HAP-1 (cell line): ENCODE data around the gene GFRA3.
A peak's percentile ranks its signal among the peaks of the same experiment; 100 is the strongest.
"Not testable (repeated sequence)": the region's sequence is repeated elsewhere in the genome, so short reads cannot be mapped to it uniquely, and the experiment has no call there.

Experiments
- DNase-seq, 2 experiments: peaks; one replicate each; pipeline ENCODE4 v3.0.0-alpha.2; 2016 to 2020; ENCODE audit warnings: low spot score in 2 of 2
- H3K27me3 ChIP-seq: fragments of 250-450 bp; sonication (Bioruptor Pico); 2 replicates; pipeline ENCODE4 v1.5.1; 2020; ENCODE audit warnings: low read depth, mild to moderate bottlenecking, moderate library complexity
- H3K36me3 ChIP-seq: fragments of 250-450 bp; sonication (Bioruptor Pico); replicated peaks from 2 replicates; pipeline ENCODE4 v1.5.1; 2020; ENCODE audit warnings: mild to moderate bottlenecking
- H3K4me1 ChIP-seq: fragments of 250-450 bp; sonication (Bioruptor Pico); 2 replicates; pipeline ENCODE4 v1.5.1; 2020; ENCODE audit warnings: mild to moderate bottlenecking
- H3K4me3 ChIP-seq: fragments of 250-450 bp; sonication (Bioruptor Pico); 2 replicates; pipeline ENCODE4 v1.5.1; 2020; ENCODE audit warnings: mild to moderate bottlenecking, moderate library complexity
- H3K9me3 ChIP-seq: fragments of 250-450 bp; sonication (Bioruptor Pico); 2 replicates; pipeline ENCODE4 v1.5.1; 2020; ENCODE audit warnings: mild to moderate bottlenecking, moderate library complexity
- in situ Hi-C: fragments of 300-500 bp; cut with MboI; formaldehyde crosslinking; loops from 3 replicates; pipeline ENCODE4 v1.14.3; 2020; ENCODE audit warnings: low sequenced_read_pairs, inconsistent platforms, mixed read lengths

The GFRA3 gene

GRCh38 chr5:138272681-138273080 is 1.7 kb downstream of the GFRA3 start:
- Histone ChIP-seq H3K27me3 (no peaks in the 10 kb centered on the region), H3K9me3 (no peaks in the 10 kb centered on the region), H3K36me3 (no peaks in the 10 kb centered on the region), H3K4me3 (no peak overlapping the region), H3K4me1 (no peaks in the 10 kb centered on the region)
- in situ Hi-C loops: no loop called here
- no peak for DNase-seq

- Histone ChIP-seq H3K36me3 (no peaks in the 10 kb centered on the region), H3K4me1 (no peaks in the 10 kb centered on the region), H3K4me3 (no peak overlapping the region), H3K9me3 (no peaks in the 10 kb centered on the region), H3K27me3 (no peaks in the 10 kb centered on the region)
- in situ Hi-C loops: no loop called here
- no peak for DNase-seq
These were observed 3.1 kb downstream of the GFRA3 start for GRCh38 chr5:138271281-138271680.

- Histone ChIP-seq H3K4me1 (no peaks in the 10 kb centered on the region), H3K27me3 (no peaks in the 10 kb centered on the region), H3K4me3 (no peak overlapping the region), H3K9me3 (no peaks in the 10 kb centered on the region), H3K36me3 (no peaks in the 10 kb centered on the region)
- DNase-seq: no peak
- in situ Hi-C loops: no loop called here
These were observed 10.2 kb downstream of the GFRA3 start for GRCh38 chr5:138264183-138264582.

GRCh38 chr5:138263581-138263980 is 10.8 kb downstream of the GFRA3 start:
- Histone ChIP-seq H3K4me1 (no peaks in the 10 kb centered on the region), H3K27me3 (no peaks in the 10 kb centered on the region), H3K36me3 (no peaks in the 10 kb centered on the region), H3K9me3 (no peaks in the 10 kb centered on the region), H3K4me3 (no peak overlapping the region)
- in situ Hi-C loops: no loop called here
- DNase-seq: no peak

GRCh38 chr5:138258704-138259292 is 15.6 kb downstream of the GFRA3 start:
- Histone ChIP-seq H3K27me3 (no peaks in the 10 kb centered on the region), H3K36me3 (no peaks in the 10 kb centered on the region), H3K4me1 (no peaks in the 10 kb centered on the region), H3K4me3 (no peak overlapping the region), H3K9me3 (no peaks in the 10 kb centered on the region)
- in situ Hi-C loops: no loop called here
- no peak for DNase-seq

- no peaks in the 10 kb centered on the region for H3K9me3 ChIP-seq
- no peak for DNase-seq
- no peaks in the 10 kb centered on the region for H3K36me3 ChIP-seq
- no peaks in the 10 kb centered on the region for H3K4me1 ChIP-seq
- no peak overlapping the region for H3K4me3 ChIP-seq
- in situ Hi-C loops: no loop called here
- no peaks in the 10 kb centered on the region for H3K27me3 ChIP-seq
These were observed 16.8 kb downstream of the GFRA3 start for GRCh38 chr5:138257583-138257982.

- Histone ChIP-seq H3K4me1 (no peaks in the 10 kb centered on the region), H3K9me3 (no peaks in the 10 kb centered on the region), H3K4me3 (no peak overlapping the region), H3K27me3 (no peaks in the 10 kb centered on the region), H3K36me3 (no peaks in the 10 kb centered on the region)
- DNase-seq: no peak
- in situ Hi-C loops: no loop called here
These were observed 21.5 kb downstream of the GFRA3 start for GRCh38 chr5:138252944-138253343.

GRCh38 chr5:138247800-138248199 is 26.6 kb downstream of the GFRA3 start:
- in situ Hi-C loops, H3K36me3 ChIP-seq, H3K9me3 ChIP-seq: not testable (repeated sequence)

GRCh38 chr5:138246822-138247221 is 27.6 kb downstream of the GFRA3 start:
- DNase-seq: no peak
- Histone ChIP-seq H3K4me3 (no peak overlapping the region), H3K9me3 (no peaks in the 10 kb centered on the region), H3K36me3 (no peaks in the 10 kb centered on the region), H3K4me1 (peaks cover 3% of the 10 kb centered on the region; the same call in 1 of the 2 replicates), H3K27me3 (no peaks in the 10 kb centered on the region)
- in situ Hi-C loops: no loop called here

More at GRCh38 chr5:138247800-138248199, 26.6 kb downstream of the GFRA3 start:
- H3K4me3 ChIP-seq, DNase-seq, H3K4me1 ChIP-seq, H3K27me3 ChIP-seq: not testable (repeated sequence)

- peaks cover 6% of the 10 kb centered on the region; the same call in 1 of the 2 replicates for H3K4me1 ChIP-seq
- H3K27me3 ChIP-seq: no peaks in the 10 kb centered on the region
- no peak overlapping the region for H3K4me3 ChIP-seq
- no peaks in the 10 kb centered on the region for H3K36me3 ChIP-seq
- no peaks in the 10 kb centered on the region for H3K9me3 ChIP-seq
- in situ Hi-C loops: no loop called here
- DNase-seq: no peak
These were observed 28.1 kb downstream of the GFRA3 start for GRCh38 chr5:138246334-138246733.

- H3K36me3 ChIP-seq: no peaks in the 10 kb centered on the region
- in situ Hi-C loops: no loop called here
- H3K27me3 ChIP-seq: no peaks in the 10 kb centered on the region
- H3K4me3 ChIP-seq: no peak overlapping the region
- peaks cover 7% of the 10 kb centered on the region; the same call in 1 of the 2 replicates for H3K4me1 ChIP-seq
- DNase-seq: no peak
- H3K9me3 ChIP-seq: no peaks in the 10 kb centered on the region
These were observed 28.7 kb downstream of the GFRA3 start for GRCh38 chr5:138245717-138246116.

GRCh38 chr5:138243794-138244193 is 30.6 kb downstream of the GFRA3 start:
- H3K4me1 ChIP-seq: peaks cover 7% of the 10 kb centered on the region; the same call in 1 of the 2 replicates
- no peak for DNase-seq
- H3K36me3 ChIP-seq: no peaks in the 10 kb centered on the region
- H3K27me3 ChIP-seq: no peaks in the 10 kb centered on the region
- H3K4me3 ChIP-seq: no peak overlapping the region
- in situ Hi-C loops: no loop called here
- no peaks in the 10 kb centered on the region for H3K9me3 ChIP-seq

GRCh38 chr5:138241688-138242571 is 32.5 kb downstream of the GFRA3 start:
- no peaks in the 10 kb centered on the region for H3K27me3 ChIP-seq
- H3K4me1 ChIP-seq: peaks cover 7% of the 10 kb centered on the region; the same call in 1 of the 2 replicates
- peak in 1 of 2 experiments; percentile 42 for DNase-seq
- in situ Hi-C loops: no loop called here
- no peaks in the 10 kb centered on the region for H3K9me3 ChIP-seq
- H3K4me3 ChIP-seq: no peak overlapping the region
- H3K36me3 ChIP-seq: no peaks in the 10 kb centered on the region

GRCh38 chr5:138240650-138241385 is 33.6 kb downstream of the GFRA3 start:
- no peaks in the 10 kb centered on the region for H3K9me3 ChIP-seq
- DNase-seq: no peak
- no peak overlapping the region for H3K4me3 ChIP-seq
- H3K36me3 ChIP-seq: no peaks in the 10 kb centered on the region
- in situ Hi-C loops: no loop called here
- H3K27me3 ChIP-seq: no peaks in the 10 kb centered on the region
- peaks cover 7% of the 10 kb centered on the region; the same call in 1 of the 2 replicates for H3K4me1 ChIP-seq
